GM12865 (cell line): ENCODE data around the gene B3GAT3.

ENCODE experiments used
- DNase-seq: peaks from one replicate; pipeline ENCODE4 v3.0.0; 2010; ENCODE audit warnings: low read depth
- H3K4me3 ChIP-seq: 2 replicates; pipeline ENCODE4 v1.5.1; 2011; ENCODE audit warnings: mild to moderate bottlenecking, low read depth, low read length, control low read depth
- CTCF ChIP-seq: IDR thresholded peaks from 2 replicates; pipeline ENCODE4 v1.5.1; 2011; ENCODE audit warnings: low read length, control low read depth, low read depth, inconsistent platforms; ENCODE audit not compliant: insufficient read depth; ENCODE audit errors: missing control alignments

B3GAT3 gene

DNA sequence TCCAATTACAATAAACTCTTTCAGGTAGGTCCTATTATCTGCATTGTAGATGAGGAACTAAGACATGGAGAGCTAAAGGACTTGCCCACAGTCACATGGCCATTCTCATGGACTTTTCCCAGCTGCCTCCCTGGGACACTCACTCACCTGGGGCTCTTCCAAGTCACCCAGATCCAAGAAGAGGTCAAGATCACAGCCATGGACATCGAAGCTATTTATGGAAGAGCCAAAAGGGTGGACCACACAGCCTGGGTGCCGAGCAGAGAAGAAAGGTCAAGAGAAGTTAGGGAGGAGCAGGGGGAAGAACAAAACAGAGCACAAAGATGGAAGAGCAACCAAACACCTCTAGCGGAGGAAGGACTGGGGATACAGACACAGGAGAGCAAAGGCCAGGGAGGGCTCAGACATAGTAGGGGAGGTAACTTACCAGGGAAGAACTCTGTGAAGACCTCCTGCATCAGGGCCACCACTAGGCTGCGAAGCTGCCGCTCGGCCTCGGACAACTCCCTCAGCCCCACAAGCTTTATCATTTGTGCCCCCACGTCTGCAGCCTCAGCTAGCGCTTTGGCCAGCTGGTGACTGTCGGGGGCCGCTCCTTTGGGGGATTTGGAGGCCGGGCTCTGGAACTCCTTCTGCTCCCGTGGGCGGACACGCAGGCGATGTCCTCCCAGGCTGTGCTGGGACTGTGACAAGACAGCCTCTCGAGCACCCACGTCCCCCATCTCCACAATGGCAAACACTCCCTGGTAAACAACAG, 40.6 kb downstream of the B3GAT3 start:
- TF ChIP-seq CTCF = no peak
- DNase-seq = no peak
- no peak overlapping the region for H3K4me3 ChIP-seq

- no peak overlapping the region for H3K4me3 ChIP-seq
- DNase-seq = no peak
- TF ChIP-seq CTCF = no peak
These were observed 42.5 kb downstream of the B3GAT3 start for GRCh38 chr11:62579252-62579651.

DNA sequence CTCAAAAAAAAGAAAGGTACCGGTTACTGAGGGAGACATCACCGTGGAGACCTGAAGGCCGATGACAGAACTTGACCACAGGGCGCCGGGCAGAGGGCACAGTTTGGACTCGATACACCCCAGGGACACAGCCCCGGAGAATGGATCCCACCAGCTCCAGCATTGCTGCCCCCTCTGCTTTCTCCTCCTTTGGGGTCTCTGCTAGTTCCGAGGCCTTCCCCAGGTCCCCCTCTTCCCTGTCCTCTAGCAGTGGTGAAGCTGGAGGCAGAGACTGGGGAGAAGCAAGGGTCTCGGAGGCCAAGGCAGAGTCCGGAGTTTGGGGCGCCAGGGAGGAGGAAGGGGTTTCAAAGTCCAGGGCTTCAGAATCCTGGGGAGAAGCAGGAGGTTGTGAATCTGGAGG, 43.2 kb downstream of the B3GAT3 start:
- no peak for DNase-seq
- TF ChIP-seq CTCF = no peak
- H3K4me3 ChIP-seq = no peak overlapping the region

- no peak for DNase-seq
- no peak overlapping the region for H3K4me3 ChIP-seq
- no peak for TF ChIP-seq CTCF
These were observed 44.6 kb downstream of the B3GAT3 start for GRCh38 chr11:62577046-62577714.

- no peak overlapping the region for H3K4me3 ChIP-seq
- TF ChIP-seq CTCF = no peak
- no peak for DNase-seq
These were observed 45.9 kb downstream of the B3GAT3 start for GRCh38 chr11:62575837-62576236.

GRCh38 chr11:62575156-62575555, 46.6 kb downstream of the B3GAT3 start:
- H3K4me3 ChIP-seq = peak overlapping the region; percentile 85
- no peak for DNase-seq
- no peak for TF ChIP-seq CTCF
